ENCODE measurements around the gene TXNDC2.

DNA sequence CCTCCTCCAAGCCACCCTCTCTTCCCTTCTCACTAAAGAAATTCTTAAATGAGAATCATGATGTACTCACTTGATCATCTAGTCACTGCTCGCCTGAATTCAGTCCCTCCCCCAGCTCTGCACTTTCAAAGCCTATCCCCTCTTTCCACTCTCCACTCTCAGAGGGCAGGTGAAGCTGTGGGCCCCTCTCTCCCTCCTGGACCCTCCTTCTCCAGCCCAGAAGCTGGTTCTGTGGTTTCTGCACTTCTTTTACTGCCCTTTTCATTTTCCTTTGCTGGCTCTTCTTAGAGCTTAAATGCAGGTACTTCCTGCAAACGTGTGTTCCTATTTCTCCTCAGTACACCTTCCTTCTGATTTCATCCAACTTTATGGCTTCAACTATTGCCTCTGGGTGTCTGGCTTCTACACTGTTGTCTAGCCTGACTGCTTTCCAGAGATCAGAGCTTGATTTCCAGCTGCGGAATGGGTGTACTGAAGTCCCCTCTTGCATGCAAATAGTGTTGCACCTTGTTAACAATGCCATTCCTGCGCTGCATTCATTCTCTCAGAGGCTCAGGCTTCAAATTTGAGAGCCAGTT is 15.3 kb upstream of the TXNDC2 start:
- TF ChIP-seq, protein P1, sequence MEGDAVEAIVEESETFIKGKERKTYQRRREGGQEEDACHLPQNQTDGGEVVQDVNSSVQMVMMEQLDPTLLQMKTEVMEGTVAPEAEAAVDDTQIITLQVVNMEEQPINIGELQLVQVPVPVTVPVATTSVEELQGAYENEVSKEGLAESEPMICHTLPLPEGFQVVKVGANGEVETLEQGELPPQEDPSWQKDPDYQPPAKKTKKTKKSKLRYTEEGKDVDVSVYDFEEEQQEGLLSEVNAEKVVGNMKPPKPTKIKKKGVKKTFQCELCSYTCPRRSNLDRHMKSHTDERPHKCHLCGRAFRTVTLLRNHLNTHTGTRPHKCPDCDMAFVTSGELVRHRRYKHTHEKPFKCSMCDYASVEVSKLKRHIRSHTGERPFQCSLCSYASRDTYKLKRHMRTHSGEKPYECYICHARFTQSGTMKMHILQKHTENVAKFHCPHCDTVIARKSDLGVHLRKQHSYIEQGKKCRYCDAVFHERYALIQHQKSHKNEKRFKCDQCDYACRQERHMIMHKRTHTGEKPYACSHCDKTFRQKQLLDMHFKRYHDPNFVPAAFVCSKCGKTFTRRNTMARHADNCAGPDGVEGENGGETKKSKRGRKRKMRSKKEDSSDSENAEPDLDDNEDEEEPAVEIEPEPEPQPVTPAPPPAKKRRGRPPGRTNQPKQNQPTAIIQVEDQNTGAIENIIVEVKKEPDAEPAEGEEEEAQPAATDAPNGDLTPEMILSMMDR (IDR thresholded peaks at IDR 0.05), result no peak
- TF ChIP-seq POLR2A (IDR thresholded peaks at IDR 0.05), result no peak
- TF ChIP-seq POLR2AphosphoS5 (IDR thresholded peaks at IDR 0.05; ENCODE audit: insufficient read depth in 1 of 2, low read depth in 1 of 2), result no peak
